Dendritic cell treated with granulocyte-macrophage colony-stimulating factor and Interleukin-4, amounts not matched to agents 40 ng/mL and 50 ng/mL, for 4 days (primary cell): ENCODE measurements around the gene ZNF511.
"Not testable (repeated sequence)": the region's sequence is repeated elsewhere in the genome, so short reads cannot be mapped to it uniquely, and the experiment has no call there.

Experiments
- H3K27ac Mint-ChIP-seq: one replicate; pipeline ENCODE4 v1.8.0; 2022; ENCODE audit warnings: mild to moderate bottlenecking, mixed read lengths
- H3K27me3 Mint-ChIP-seq: one replicate; pipeline ENCODE4 v1.8.0; 2022; ENCODE audit warnings: mild to moderate bottlenecking, mixed read lengths
- H3K36me3 Mint-ChIP-seq: one replicate; pipeline ENCODE4 v1.8.0; 2022; ENCODE audit warnings: low read depth, mixed read lengths
- H3K4me1 Mint-ChIP-seq: one replicate; pipeline ENCODE4 v1.8.0; 2022; ENCODE audit warnings: low read depth, mixed read lengths
- H3K4me3 Mint-ChIP-seq: one replicate; pipeline ENCODE4 v1.8.0; 2022; ENCODE audit warnings: mild to moderate bottlenecking, moderate library complexity, mixed read lengths
- H3K9me3 Mint-ChIP-seq: one replicate; pipeline ENCODE4 v1.8.0; 2022; ENCODE audit warnings: mixed read lengths
- intact Hi-C: fragments of 100-400 bp; cut with micrococcal nuclease; formaldehyde crosslinking; loops from one replicate; pipeline ENCODE4 v1.15.0; 2022

The ZNF511 gene

GRCh38 chr10:133308421-133309099 lies at the start of gene ZNF511, which contains the start of gene TUBGCP2:
Gene ZNF511 (plus strand): TSS chr10:133308914. CDS start chr10:133308944, 30 bp downstream.
Gene TUBGCP2 (minus strand): TSS chr10:133308872. CDS start chr10:133302941, 5,931 bp downstream.
- Mint-ChIP-seq H3K4me1 (peaks cover 49% of the 10 kb centered on the region), H3K9me3 (no peaks in the 10 kb centered on the region), H3K27me3 (no peaks in the 10 kb centered on the region), H3K4me3 (peak within 1 kb of the TSS; percentile 96), H3K27ac (peak within 1 kb of the TSS; percentile 99), H3K36me3 (peaks cover 76% of the 10 kb centered on the region)
- intact Hi-C loops = loop anchor here (1.0 kb wide), 1 partner anchor 49 kb away; no protein-coding TSS in a partner anchor

GRCh38 chr10:133259602-133259989 lies 49.1 kb upstream of the ZNF511 start:
- intact Hi-C loops = loop anchor here (1.0 to 5.0 kb wide), 3 partner anchors 19 to 247 kb away; partner anchors contain the start of genes TUBGCP2 and ZNF511
- H3K4me3 Mint-ChIP-seq = peak overlapping the region; percentile 57
- peaks cover 24% of the 10 kb centered on the region for H3K36me3 Mint-ChIP-seq
- H3K9me3 Mint-ChIP-seq = no peaks in the 10 kb centered on the region
- peaks cover 78% of the 10 kb centered on the region for H3K4me1 Mint-ChIP-seq
- H3K27me3 Mint-ChIP-seq = peaks cover 3% of the 10 kb centered on the region
- H3K27ac Mint-ChIP-seq = peak overlapping the region; percentile 100

DNA sequence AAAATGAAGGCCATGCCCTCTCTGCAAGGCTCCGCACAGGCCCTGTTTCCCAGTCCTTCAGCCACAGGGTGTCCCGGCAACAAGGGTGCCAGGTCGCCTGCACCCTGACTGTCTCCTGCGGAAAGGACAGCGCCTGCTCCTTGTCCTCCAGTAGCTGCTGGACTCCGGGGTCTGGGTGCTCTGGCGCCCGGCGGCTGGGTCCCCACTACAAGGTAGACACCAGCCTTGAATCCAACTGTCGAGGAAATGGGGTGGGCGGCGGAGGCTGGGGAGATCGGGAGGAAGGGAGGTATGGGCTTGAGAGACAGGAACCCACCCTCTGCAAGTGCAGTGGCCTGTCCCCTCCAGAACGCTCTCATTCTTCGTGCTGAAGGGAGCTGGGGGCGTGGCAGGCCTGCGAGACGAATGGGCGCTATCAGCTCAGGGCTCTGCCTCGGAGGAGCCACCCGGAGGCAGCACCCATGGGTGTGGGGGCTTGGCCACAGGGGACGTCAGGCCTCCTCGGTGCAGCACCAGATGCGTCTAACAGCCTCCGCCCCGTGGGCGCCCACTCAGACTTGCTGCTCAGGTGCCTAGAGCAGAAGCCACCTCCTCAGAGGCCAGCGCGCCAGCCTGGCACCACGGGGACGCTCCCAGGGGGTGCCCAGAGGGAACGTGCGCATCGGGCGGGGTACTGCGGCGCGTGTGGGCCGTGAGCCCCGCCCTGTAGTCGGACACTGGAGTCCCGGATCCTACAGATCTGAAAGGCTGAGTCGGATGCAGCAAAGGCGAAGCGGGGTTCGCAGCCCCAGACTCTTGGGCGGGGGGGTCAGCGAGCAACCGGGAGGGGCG lies 47.6 kb upstream of the ZNF511 start:
- intact Hi-C loops = no loop called here
- Mint-ChIP-seq H3K4me1 (peaks cover 82% of the 10 kb centered on the region), H3K27me3 (no peaks in the 10 kb centered on the region), H3K27ac (peak overlapping the region; percentile 100), H3K4me3 (peak overlapping the region; percentile 76), H3K9me3 (no peaks in the 10 kb centered on the region), H3K36me3 (peaks cover 35% of the 10 kb centered on the region)

DNA sequence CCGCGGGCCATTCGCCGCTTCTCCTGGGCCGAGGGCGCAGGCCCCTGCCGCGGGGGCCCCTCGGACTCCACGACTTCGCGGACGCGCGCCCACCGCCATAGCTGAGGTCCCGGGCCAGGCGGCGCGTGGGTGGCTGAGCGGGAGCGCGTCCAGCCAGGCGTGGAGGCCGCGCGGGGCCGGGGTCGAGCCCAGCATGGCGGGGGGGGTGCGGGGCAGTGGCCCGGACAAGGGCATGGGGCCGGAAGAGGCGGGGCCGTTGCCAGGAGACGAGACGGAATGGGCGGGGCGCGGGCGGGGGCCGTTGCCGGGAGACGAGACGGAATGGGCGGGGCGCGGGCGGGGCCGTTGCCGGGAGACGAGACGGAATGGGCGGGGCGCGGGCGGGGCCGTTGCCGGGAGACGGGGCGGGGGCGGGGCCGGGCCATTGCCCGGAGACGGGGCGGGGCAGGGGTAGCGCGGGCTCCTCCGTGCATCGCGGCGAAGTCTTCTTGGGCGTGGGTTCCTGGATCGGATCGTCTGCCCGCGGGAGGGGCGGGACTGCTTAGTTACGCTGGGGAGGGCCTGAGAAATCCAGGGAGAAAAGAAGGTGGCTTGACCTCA lies 46.9 kb upstream of the ZNF511 start:
- H3K9me3 Mint-ChIP-seq = no peaks in the 10 kb centered on the region
- peak overlapping the region; percentile 76 for H3K4me3 Mint-ChIP-seq
- H3K36me3 Mint-ChIP-seq = peaks cover 42% of the 10 kb centered on the region
- H3K27ac Mint-ChIP-seq = peak overlapping the region; percentile 100
- H3K4me1 Mint-ChIP-seq = peaks cover 89% of the 10 kb centered on the region
- intact Hi-C loops = no loop called here
- no peaks in the 10 kb centered on the region for H3K27me3 Mint-ChIP-seq

DNA sequence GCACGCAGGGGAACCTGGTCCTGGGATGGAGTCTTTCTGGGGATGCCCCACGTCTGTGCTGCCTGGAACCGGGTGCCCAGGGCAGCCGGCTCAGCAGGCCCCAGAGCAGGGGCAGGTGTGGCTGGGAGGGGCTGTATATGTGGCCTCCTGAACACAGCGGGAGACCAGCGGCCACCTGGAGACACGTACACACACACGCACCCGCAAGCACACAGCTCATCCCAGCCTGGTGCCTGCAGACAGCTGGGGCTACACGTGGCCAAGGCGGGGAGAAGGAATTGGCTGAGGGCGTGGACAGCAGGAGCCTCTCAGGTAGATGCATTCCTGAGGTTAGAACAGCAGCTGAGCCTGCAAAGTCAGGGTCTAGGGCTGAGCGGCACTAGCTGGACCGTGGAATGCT lies 46.0 kb upstream of the ZNF511 start:
- Mint-ChIP-seq H3K27me3 (no peaks in the 10 kb centered on the region), H3K27ac (peak overlapping the region; percentile 100), H3K36me3 (peaks cover 51% of the 10 kb centered on the region), H3K4me1 (peaks cover 82% of the 10 kb centered on the region), H3K9me3 (no peaks in the 10 kb centered on the region), H3K4me3 (peak overlapping the region; percentile 39)
- intact Hi-C loops = no loop called here

DNA sequence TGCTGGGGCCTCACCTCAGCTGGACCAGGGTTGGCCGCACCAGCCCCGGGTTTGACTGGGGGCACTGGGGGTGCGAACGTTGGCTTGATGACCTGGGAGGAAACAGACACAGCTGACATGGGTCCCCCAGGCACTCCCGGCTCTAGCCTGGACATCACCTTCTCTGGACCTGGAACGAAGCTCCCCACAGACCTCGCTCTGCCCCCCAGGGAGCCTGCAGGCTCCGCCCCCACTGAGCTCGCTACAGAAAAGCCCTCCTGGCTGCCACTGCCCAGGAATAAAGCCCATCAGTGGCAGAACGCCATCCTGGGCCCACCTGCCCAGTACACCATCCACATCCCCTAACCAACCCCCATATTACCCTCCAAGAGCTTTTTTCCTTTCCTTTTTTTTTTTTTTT lies 45.0 kb upstream of the ZNF511 start:
- Mint-ChIP-seq H3K4me1 (peaks cover 74% of the 10 kb centered on the region), H3K36me3 (peaks cover 60% of the 10 kb centered on the region), H3K27ac (peak overlapping the region; percentile 100), H3K9me3 (no peaks in the 10 kb centered on the region), H3K27me3 (no peaks in the 10 kb centered on the region), H3K4me3 (no peak overlapping the region)
- intact Hi-C loops = no loop called here

DNA sequence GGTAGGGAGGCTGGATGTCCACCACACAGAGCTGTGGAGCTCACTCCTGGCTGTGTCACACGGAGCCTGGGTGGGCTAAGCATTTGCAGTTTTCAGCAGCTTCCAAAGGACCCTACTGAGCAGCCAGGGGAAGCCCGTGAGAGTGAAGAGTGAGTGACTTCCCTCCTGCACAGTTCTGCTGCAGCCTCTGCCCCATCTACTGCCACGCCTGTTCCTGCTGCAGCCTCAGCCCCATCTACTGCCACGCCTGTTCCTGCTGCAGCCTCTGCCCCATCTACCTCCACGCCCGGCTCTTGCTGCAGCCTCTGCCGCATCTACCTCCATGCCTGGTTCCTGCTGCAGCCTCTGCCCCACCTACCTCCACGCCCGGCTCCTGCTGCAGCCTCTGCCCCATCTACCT lies 44.3 kb upstream of the ZNF511 start:
- Mint-ChIP-seq H3K4me1 (peaks cover 66% of the 10 kb centered on the region), H3K27me3 (no peaks in the 10 kb centered on the region), H3K9me3 (no peaks in the 10 kb centered on the region), H3K4me3 (peak overlapping the region; percentile 45), H3K36me3 (peaks cover 68% of the 10 kb centered on the region), H3K27ac (peak overlapping the region; percentile 100)
- intact Hi-C loops = no loop called here

- Mint-ChIP-seq H3K36me3 (peaks cover 74% of the 10 kb centered on the region), H3K4me1 (peaks cover 60% of the 10 kb centered on the region), H3K27ac (peak overlapping the region; percentile 100)
- H3K4me3 Mint-ChIP-seq, intact Hi-C loops, H3K9me3 Mint-ChIP-seq, H3K27me3 Mint-ChIP-seq: not testable (repeated sequence)
These were observed 43.7 kb upstream of the ZNF511 start for GRCh38 chr10:133265052-133265451.

DNA sequence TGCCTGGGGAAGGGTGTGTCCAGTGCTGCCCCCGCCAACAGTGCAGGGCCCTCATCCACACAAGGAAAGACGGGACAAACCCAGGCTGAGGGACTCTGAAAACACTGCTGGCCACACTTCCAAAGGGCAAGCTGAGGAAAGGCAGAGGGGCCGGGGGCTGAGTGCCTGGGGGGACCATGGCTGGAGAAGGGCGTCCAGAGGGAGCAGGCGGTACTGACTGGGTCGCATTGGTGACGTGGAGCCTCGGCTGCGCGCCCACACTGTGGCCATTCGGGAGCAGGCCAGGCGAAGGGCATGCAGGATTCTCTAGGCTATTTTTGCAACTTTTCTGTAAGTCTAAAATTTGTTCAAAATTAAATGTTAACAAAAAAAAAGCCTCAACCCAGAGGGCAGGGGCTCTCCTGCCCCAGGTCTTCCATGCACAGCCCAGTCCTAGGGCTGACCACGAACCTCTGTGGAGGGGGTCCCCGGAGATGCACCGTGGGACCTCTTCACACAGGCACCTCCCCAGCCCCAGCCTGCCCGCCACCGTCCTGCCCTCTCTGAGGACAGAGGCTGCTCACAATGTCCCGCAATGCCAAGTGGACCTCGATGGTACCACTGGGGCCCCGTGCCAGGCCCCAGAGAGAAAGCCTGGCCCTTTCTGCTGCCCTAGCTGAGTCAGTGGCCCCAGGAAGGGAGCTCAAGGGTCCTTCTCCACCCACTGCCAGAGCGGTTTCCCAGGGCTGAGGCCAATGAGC lies 42.5 kb upstream of the ZNF511 start:
- Mint-ChIP-seq H3K27me3 (no peaks in the 10 kb centered on the region), H3K4me1 (peaks cover 49% of the 10 kb centered on the region), H3K4me3 (no peak overlapping the region), H3K36me3 (peaks cover 86% of the 10 kb centered on the region), H3K9me3 (no peaks in the 10 kb centered on the region), H3K27ac (peak overlapping the region; percentile 100)
- intact Hi-C loops = no loop called here

DNA sequence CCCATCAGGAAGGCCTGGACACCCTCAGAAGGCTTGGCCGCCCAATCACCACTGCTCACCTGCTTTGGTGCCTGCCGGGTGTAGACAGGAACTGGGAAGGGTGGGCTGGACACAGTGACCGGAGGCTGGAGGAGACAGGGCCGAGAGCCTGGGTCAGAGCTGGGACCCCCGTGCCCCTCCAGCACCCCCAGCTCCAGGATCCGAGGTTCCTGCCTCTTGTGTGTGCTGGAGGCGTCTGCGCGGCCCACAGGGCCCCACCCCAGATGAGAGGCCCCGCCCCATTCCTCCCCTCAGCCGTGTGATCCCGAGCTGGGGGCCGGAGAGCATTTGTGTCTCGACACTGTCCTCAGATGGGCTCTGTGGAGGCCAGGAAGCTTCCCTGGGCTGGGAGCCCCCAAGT lies 41.4 kb upstream of the ZNF511 start:
- Mint-ChIP-seq H3K4me1 (peaks cover 51% of the 10 kb centered on the region), H3K36me3 (peaks cover 95% of the 10 kb centered on the region), H3K27me3 (no peaks in the 10 kb centered on the region), H3K9me3 (no peaks in the 10 kb centered on the region), H3K27ac (no peak overlapping the region), H3K4me3 (no peak overlapping the region)
- intact Hi-C loops = no loop called here

DNA sequence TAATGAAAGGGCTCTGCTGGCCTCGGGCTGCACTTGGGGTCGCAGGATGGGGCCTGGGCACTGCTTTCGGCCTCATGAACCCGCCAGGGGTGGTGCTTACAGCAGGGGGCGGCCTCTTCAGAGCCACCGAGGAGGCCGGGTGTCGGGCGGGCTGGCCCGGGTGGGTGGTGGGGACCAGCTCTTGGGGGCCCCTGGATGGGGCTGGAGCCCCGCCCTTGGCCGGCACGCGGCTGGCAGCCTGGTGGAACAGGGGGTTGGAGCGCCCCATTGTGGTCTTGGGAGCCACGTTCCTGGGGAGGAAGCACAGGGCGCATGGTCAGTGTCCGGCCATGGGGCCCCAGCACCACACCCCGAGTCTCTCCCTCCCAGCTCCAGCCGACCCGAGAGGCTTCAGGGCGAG lies 40.9 kb upstream of the ZNF511 start:
- Mint-ChIP-seq H3K27ac (no peak overlapping the region), H3K9me3 (no peaks in the 10 kb centered on the region), H3K4me1 (peaks cover 51% of the 10 kb centered on the region), H3K27me3 (no peaks in the 10 kb centered on the region), H3K36me3 (peaks cover 95% of the 10 kb centered on the region), H3K4me3 (no peak overlapping the region)
- intact Hi-C loops = no loop called here

DNA sequence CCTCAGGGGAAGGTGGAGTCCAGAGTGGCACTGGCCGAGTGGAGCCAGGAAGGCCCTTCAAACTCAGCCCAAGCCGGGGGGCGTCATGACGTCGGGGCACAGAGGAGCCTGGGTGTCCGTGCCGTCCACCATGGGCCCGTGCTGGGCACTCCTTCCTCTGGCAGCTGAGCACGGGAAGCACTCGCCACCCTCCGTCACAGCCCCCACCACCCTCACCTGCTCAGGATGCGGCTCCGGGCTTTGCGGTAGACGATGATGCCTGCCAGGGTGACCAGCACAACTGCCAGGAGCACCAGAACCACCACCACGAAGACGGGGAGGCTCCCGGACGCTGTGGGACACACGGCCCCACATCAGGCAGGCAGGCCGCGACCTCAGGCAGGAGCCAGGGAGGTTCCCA lies 40.2 kb upstream of the ZNF511 start:
- H3K27ac Mint-ChIP-seq = no peak overlapping the region
- H3K27me3 Mint-ChIP-seq = no peaks in the 10 kb centered on the region
- no peak overlapping the region for H3K4me3 Mint-ChIP-seq
- H3K9me3 Mint-ChIP-seq = no peaks in the 10 kb centered on the region
- intact Hi-C loops = no loop called here
- H3K4me1 Mint-ChIP-seq = peaks cover 46% of the 10 kb centered on the region
- H3K36me3 Mint-ChIP-seq = peaks cover 95% of the 10 kb centered on the region

DNA sequence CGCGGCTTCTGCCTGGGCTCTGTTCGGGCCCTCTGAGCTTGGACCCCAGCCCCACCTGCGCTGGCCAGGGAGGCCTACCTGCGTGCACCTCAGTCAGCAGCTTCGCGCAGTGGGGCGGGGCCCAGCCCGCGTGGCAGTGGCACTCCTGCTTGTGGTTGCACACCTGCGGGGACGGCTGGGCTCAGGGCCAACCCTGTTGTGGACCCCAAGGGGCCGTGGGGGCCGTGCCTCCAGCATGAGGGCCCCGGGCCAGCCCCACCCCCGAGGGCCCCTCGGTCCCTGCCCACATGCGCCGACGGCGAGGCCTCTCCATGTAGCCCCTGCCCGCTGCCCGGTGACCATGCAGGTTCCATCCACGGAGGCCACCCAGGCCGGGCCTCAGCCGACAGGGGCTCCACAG lies 39.3 kb upstream of the ZNF511 start:
- intact Hi-C loops = no loop called here
- no peaks in the 10 kb centered on the region for H3K9me3 Mint-ChIP-seq
- no peak overlapping the region for H3K27ac Mint-ChIP-seq
- peaks cover 94% of the 10 kb centered on the region for H3K36me3 Mint-ChIP-seq
- H3K27me3 Mint-ChIP-seq = no peaks in the 10 kb centered on the region
- no peak overlapping the region for H3K4me3 Mint-ChIP-seq
- H3K4me1 Mint-ChIP-seq = peaks cover 37% of the 10 kb centered on the region
